Testis (tissue), 3 donors: ENCODE results near the gene GRK3. TPM values are rescaled to one million over a fixed set of nuclear protein-coding genes. Genes with fewer than 3 reads are reported as not detected.
"Not testable (repeated sequence)": the region's sequence is repeated elsewhere in the genome, so short reads cannot be mapped to it uniquely, and the experiment has no call there.

Experiments used
- DNase-seq: peaks from one replicate; pipeline ENCODE4 v3.0.0-alpha.2; 2019
- H3K27ac ChIP-seq, 2 donors: fragments of 200-600 bp; sonication (generic); one replicate each; pipeline ENCODE4 v1.5.1; 2019
- H3K27me3 ChIP-seq: fragments of 200-600 bp; sonication (generic); one replicate; pipeline ENCODE4 v1.5.1; 2019
- H3K36me3 ChIP-seq: fragments of 200-600 bp; sonication (generic); one replicate; pipeline ENCODE4 v1.5.1; 2017; ENCODE audit warnings: low read depth; ENCODE audit errors: missing control alignments
- H3K4me1 ChIP-seq: fragments of 200-600 bp; sonication (generic); one replicate; pipeline ENCODE4 v1.5.1; 2019
- H3K4me3 ChIP-seq, 2 donors: fragments of 200-600 bp; sonication (generic); one replicate each; pipeline ENCODE4 v1.5.1; 2017 to 2019
- H3K9me3 ChIP-seq: fragments of 200-600 bp; sonication (generic); one replicate; pipeline ENCODE4 v1.5.1; 2017
- CTCF ChIP-seq, 3 experiments: fragments of 450-650 bp in 2 of 3; fragments of 200-600 bp in 1 of 3; sonication (generic) in 1 of 3; IDR thresholded peaks; one replicate each; pipeline ENCODE4 v1.5.1; 2016 to 2019; ENCODE audit warnings: antibody characterized with exemption in 3 of 3, mild to moderate bottlenecking in 2 of 3, moderate library complexity in 1 of 3
- POLR2A ChIP-seq: fragments of 450-650 bp; IDR thresholded peaks from one replicate; pipeline ENCODE4 v1.6.1; 2017; ENCODE audit warnings: antibody characterized with exemption, mild to moderate bottlenecking, moderate library complexity
- WGBS, 2 donors: methylation state at CpG; one replicate each; pipeline ENCODE4 v1.1.5; 2018; 5-methylcytosine and 5-hydroxymethylcytosine counted together
- intact Hi-C: fragments of 100-400 bp; cut with DNase I; formaldehyde crosslinking; loops from one replicate; pipeline ENCODE4 v1.15.1; 2023; ENCODE audit warnings: low total_unique reads
- polyA plus RNA-seq: library from polyadenylated mRNA; stranded (reverse); fragments of 350-450 nt; fragmentation: Illumina TruSeq; extraction: RNeasy Lipid Tissue Mini Kit (QIAGEN cat#74804); gene quantifications from one replicate; pipeline ENCODE4 v1.2.3, GENCODE V29; 2014; ENCODE audit warnings: low read depth, low replicate concordance; ENCODE audit not compliant: insufficient read depth
- total RNA-seq, 2 donors: library from RNA; depleted of rRNA; stranded (reverse); fragments of >200 nt; gene quantifications; one replicate each; pipeline ENCODE4 v1.2.3, GENCODE V29; 2016

The GRK3 gene
- total and polyA plus RNA-seq, 3 donors from 2014 or later: 10.9 to 46.0 (median 12.8) TPM

- H3K4me3 ChIP-seq: no peak overlapping the region
- WGBS, 2 donors: 88 to 94% methylated on average over 7 of the region's 7 CpGs
- TF ChIP-seq POLR2A: no peak
- no peak for TF ChIP-seq CTCF (IDR thresholded peaks at IDR 0.05)
- H3K9me3 ChIP-seq: no peaks in the 10 kb centered on the region
- intact Hi-C loops: loop anchor here (10.0 kb wide), 1 partner anchor 238 kb away; no protein-coding TSS in a partner anchor
- DNase-seq: no peak
- H3K4me1 ChIP-seq: no peaks in the 10 kb centered on the region
- H3K27me3 ChIP-seq: no peaks in the 10 kb centered on the region
- no peak overlapping the region for H3K27ac ChIP-seq
- no peaks in the 10 kb centered on the region for H3K36me3 ChIP-seq
Observed at GRCh38 chr22:25702571-25703167, 138.2 kb downstream of the GRK3 start.

GRCh38 chr22:25704701-25705100, 140.2 kb downstream of the GRK3 start:
- intact Hi-C loops: loop anchor here (10.0 kb wide), 1 partner anchor 240 kb away; no protein-coding TSS in a partner anchor
- Histone ChIP-seq H3K27me3 (no peaks in the 10 kb centered on the region), H3K27ac (no peak overlapping the region), H3K4me1 (no peaks in the 10 kb centered on the region), H3K36me3 (no peaks in the 10 kb centered on the region), H3K4me3 (no peak overlapping the region), H3K9me3 (no peaks in the 10 kb centered on the region)
- 89 to 100% methylated on average over 2 of the region's 2 CpGs for WGBS, 2 donors
- TF ChIP-seq POLR2A (no peak), CTCF (IDR thresholded peaks at IDR 0.05) (no peak)
- no peak for DNase-seq

GRCh38 chr22:25706197-25706596, 141.7 kb downstream of the GRK3 start:
- WGBS, 2 donors: 92 to 94% methylated on average over 5 of the region's 5 CpGs

GRCh38 chr22:25708430-25708829, 144.0 kb downstream of the GRK3 start:
- intact Hi-C loops: loop anchor here (10.0 kb wide), 1 partner anchor 244 kb away; no protein-coding TSS in a partner anchor
- not testable (repeated sequence) for H3K4me1 ChIP-seq, H3K9me3 ChIP-seq, DNase-seq, H3K4me3 ChIP-seq, H3K27me3 ChIP-seq, H3K36me3 ChIP-seq, H3K27ac ChIP-seq
- WGBS, 2 donors: 83 to 87% methylated on average over 6 of the region's 6 CpGs

More at GRCh38 chr22:25706197-25706596, 141.7 kb downstream of the GRK3 start:
- no peak for DNase-seq
- TF ChIP-seq POLR2A: no peak
- TF ChIP-seq CTCF (IDR thresholded peaks at IDR 0.05): no peak
- intact Hi-C loops: loop anchor here (10.0 kb wide), 1 partner anchor 241 kb away; no protein-coding TSS in a partner anchor
- H3K9me3 ChIP-seq: no peaks in the 10 kb centered on the region
- no peaks in the 10 kb centered on the region for H3K4me1 ChIP-seq
- H3K27me3 ChIP-seq: no peaks in the 10 kb centered on the region
- no peak overlapping the region for H3K27ac ChIP-seq
- no peak overlapping the region for H3K4me3 ChIP-seq
- H3K36me3 ChIP-seq: no peaks in the 10 kb centered on the region

GRCh38 chr22:25709758-25710157, 145.3 kb downstream of the GRK3 start:
- Histone ChIP-seq H3K36me3 (no peaks in the 10 kb centered on the region), H3K4me1 (no peaks in the 10 kb centered on the region), H3K27me3 (no peaks in the 10 kb centered on the region), H3K9me3 (no peaks in the 10 kb centered on the region), H3K4me3 (no peak overlapping the region), H3K27ac (no peak overlapping the region)
- DNase-seq: no peak
- WGBS, 2 donors: 93 to 98% methylated on average over 6 of the region's 6 CpGs
- intact Hi-C loops: loop anchor here (10.0 kb wide), 1 partner anchor 245 kb away; no protein-coding TSS in a partner anchor
- TF ChIP-seq CTCF (IDR thresholded peaks at IDR 0.05) (no peak), POLR2A (no peak)
